Karpas-422 (cell line): Measurements from ENCODE around the gene ZNF516. TPM values are rescaled to one million over a fixed set of nuclear protein-coding genes. Genes with fewer than 3 reads are reported as not detected.

Source experiments
- DNase-seq: peaks from one replicate; pipeline ENCODE4 v3.0.0-alpha.2; 2015
- H2AFZ ChIP-seq: fragments of 200-600 bp; sonication (generic); 2 replicates; pipeline ENCODE4 v1.6.1; 2014; ENCODE audit warnings: antibody characterized with exemption, low read length, mixed read lengths
- H3K27ac ChIP-seq: fragments of 200-600 bp; sonication (generic); 2 replicates; pipeline ENCODE4 v1.5.1; 2014; ENCODE audit warnings: mild to moderate bottlenecking, low read length, moderate library complexity
- H3K27me3 ChIP-seq: fragments of 200-600 bp; sonication (generic); 2 replicates; pipeline ENCODE4 v1.6.1; 2014; ENCODE audit warnings: low read length, mixed read lengths
- H3K36me3 ChIP-seq: fragments of 200-600 bp; sonication (generic); 2 replicates; pipeline ENCODE4 v1.6.1; 2014; ENCODE audit warnings: low read length, mixed read lengths; ENCODE audit not compliant: insufficient read depth
- H3K4me1 ChIP-seq: fragments of 200-600 bp; sonication (generic); 2 replicates; pipeline ENCODE4 v1.6.1; 2014; ENCODE audit warnings: mild to moderate bottlenecking, low read length, mixed read lengths
- H3K4me2 ChIP-seq: fragments of 200-600 bp; sonication (generic); 2 replicates; pipeline ENCODE4 v1.6.1; 2014; ENCODE audit warnings: low read length, low read depth, mild to moderate bottlenecking; ENCODE audit not compliant: poor library complexity, severe bottlenecking
- H3K4me3 ChIP-seq: fragments of 200-600 bp; sonication (generic); 2 replicates; pipeline ENCODE4 v1.5.1; 2014; ENCODE audit warnings: mild to moderate bottlenecking, antibody characterized with exemption, low read length, mixed read lengths
- H3K79me2 ChIP-seq: fragments of 200-600 bp; sonication (generic); 2 replicates; pipeline ENCODE4 v1.6.1; 2014; ENCODE audit warnings: mild to moderate bottlenecking, low read length, mixed read lengths
- H3K9ac ChIP-seq: fragments of 200-600 bp; sonication (generic); 2 replicates; pipeline ENCODE4 v1.6.0; 2014; ENCODE audit warnings: low read length
- H3K9me2 ChIP-seq: fragments of 200-600 bp; sonication (generic), shearing (Covaris generic); replicated peaks from 2 replicates; pipeline ENCODE4 v1.6.0; 2014; ENCODE audit warnings: mild to moderate bottlenecking, low read length, moderate library complexity; ENCODE audit not compliant: insufficient read depth
- H3K9me3 ChIP-seq: fragments of 300-700, 200-600 bp; sonication (generic); 2 replicates; pipeline ENCODE4 v1.6.1; 2014; ENCODE audit warnings: low read length, mixed read lengths
- H4K20me1 ChIP-seq: fragments of 200-600 bp; sonication (generic); 2 replicates; pipeline ENCODE4 v1.6.1; 2014; ENCODE audit warnings: mild to moderate bottlenecking, antibody characterized with exemption, low read length, low read depth; ENCODE audit not compliant: insufficient read depth
- total RNA-seq: library from RNA; depleted of rRNA; stranded (reverse); fragments of >200 nt; shearing (Covaris generic); gene quantifications from 2 replicates; pipeline ENCODE4 v1.2.3, GENCODE V29; 2014; ENCODE audit warnings: low replicate concordance

Gene ZNF516
- total RNA-seq, 1 experiment from 2014 or later = 41.0 TPM

DNA sequence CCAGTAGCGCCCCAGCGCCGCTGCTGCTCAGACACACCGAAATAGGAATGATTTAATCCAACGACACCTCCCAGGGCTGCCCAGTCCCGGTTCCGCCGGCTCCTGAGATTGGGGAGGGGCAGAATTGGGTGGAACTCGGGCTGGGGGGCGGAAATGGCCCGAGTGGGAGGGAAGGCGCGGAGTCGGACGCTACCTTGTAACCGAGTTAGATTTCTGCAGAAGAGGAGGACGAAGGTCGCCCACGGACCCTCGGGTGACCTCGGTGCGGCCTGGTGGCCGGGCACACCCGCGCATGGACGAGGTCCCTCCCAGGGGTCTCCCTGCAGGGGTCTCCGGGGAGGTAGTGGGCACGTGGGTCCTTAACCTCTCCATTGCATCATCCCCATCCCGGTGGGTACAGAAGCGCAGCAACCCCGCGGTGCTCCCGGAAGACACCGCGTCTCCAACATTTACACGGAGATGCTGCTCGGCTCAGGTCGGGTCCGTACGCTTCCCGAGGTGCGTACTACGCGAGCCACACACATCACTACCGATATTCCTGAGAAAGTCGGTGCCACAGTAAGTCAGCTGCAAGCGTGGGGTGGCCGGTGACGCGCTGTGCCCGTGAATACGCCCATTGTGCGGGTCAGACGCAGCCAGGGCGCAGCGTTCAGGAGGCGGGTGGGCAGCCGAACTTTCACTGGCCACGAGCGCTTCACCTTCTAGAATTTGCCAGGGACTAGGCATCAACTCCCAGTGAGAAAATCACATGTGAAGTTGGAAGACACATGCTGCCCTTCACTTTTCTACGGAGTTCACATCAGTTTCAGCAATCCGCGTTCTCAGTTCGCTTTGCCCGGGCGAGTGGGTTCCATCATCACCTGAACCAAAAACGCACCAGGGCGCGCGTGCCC is 3.0 kb downstream of the ZNF516 start:
- H3K4me1 ChIP-seq = peaks cover 60% of the 10 kb centered on the region
- H3K79me2 ChIP-seq = peaks cover 56% of the 10 kb centered on the region
- H3K4me2 ChIP-seq = peak overlapping the region; percentile 82
- H3K36me3 ChIP-seq = no peaks in the 10 kb centered on the region
- H2AFZ ChIP-seq = no peak overlapping the region
- H3K27ac ChIP-seq = peak overlapping the region; percentile 95
- DNase-seq = peak; percentile 81
- no peaks in the 10 kb centered on the region for H3K9me3 ChIP-seq
- peaks cover 32% of the 10 kb centered on the region; the same call in 1 of the 2 replicates for H4K20me1 ChIP-seq
- peak overlapping the region; percentile 86 for H3K9ac ChIP-seq
- H3K27me3 ChIP-seq = no peaks in the 10 kb centered on the region
- H3K4me3 ChIP-seq = peak overlapping the region; percentile 78
- no peaks in the 10 kb centered on the region for H3K9me2 ChIP-seq

DNA sequence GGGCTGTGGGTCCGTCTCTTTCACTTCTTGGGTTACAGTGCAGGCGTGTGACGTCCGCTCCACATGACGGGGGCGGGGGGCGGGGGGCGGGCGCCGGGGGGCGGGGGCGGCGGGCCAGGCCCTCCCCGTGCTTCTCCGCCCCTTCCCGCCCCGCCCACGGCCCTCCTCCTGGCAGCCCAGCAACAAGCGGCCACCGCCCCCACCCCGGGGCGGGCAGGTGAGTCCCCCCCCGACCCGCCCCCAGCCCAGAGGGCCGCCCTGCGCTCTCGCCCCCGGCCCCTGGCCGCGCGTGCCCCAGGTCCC is 3.6 kb downstream of the ZNF516 start:
- H3K9me3 ChIP-seq = no peaks in the 10 kb centered on the region
- DNase-seq = peak; percentile 96
- peak overlapping the region; percentile 86 for H3K9ac ChIP-seq
- H2AFZ ChIP-seq = no peak overlapping the region
- H3K79me2 ChIP-seq = peaks cover 62% of the 10 kb centered on the region
- peaks cover 37% of the 10 kb centered on the region; the same call in 1 of the 2 replicates for H4K20me1 ChIP-seq
- H3K4me2 ChIP-seq = peak overlapping the region; percentile 82
- H3K27me3 ChIP-seq = no peaks in the 10 kb centered on the region
- H3K4me1 ChIP-seq = peaks cover 60% of the 10 kb centered on the region
- peak overlapping the region; percentile 95 for H3K27ac ChIP-seq
- H3K9me2 ChIP-seq = no peaks in the 10 kb centered on the region
- peak overlapping the region; percentile 78 for H3K4me3 ChIP-seq
- no peaks in the 10 kb centered on the region for H3K36me3 ChIP-seq

DNA sequence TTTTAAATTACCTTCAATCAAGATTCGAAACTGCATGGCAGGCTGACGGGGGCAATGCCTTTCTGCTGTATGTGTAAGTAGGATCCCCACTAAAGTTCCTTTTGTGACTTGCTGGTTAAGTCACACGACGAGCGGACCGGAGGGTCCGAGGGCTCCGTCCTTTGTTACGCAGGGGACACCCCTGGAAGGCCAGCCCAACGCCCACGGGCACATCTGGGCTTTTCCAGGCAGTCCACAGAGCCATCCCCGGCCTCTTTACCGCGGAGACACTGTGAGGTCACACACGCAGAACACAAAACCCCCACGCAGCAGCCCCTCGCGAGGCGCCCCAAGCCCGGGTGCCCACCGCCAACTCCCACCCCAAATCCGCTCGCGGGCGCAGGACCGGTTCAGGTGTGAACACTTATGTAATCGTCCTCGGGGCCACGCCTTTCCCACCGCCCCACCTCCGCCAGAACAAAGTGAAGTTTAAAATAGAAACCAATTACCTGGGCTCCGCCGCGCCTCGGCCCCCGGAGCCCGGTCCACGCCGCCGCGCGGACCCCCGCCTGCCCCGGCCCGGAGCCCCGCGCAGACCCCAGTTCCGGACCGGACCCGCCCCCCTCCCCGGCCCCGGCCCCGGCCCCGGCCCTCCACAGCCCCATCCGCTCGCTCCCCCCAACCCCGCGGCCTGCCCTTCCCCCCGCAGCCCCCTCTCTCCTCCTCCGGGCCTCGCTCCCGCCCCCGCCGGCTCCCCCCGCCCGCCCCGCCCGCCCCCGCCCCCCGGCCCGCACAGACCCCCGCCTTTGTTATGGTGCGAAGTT is 4.2 kb downstream of the ZNF516 start:
- no peaks in the 10 kb centered on the region for H3K9me3 ChIP-seq
- H3K27ac ChIP-seq = peak overlapping the region; percentile 59
- DNase-seq = peak; percentile 84
- no peak overlapping the region for H2AFZ ChIP-seq
- peaks cover 61% of the 10 kb centered on the region for H3K4me1 ChIP-seq
- peak overlapping the region; percentile 88 for H3K4me3 ChIP-seq
- no peaks in the 10 kb centered on the region; the same call in 1 of the 2 replicates for H3K36me3 ChIP-seq
- peaks cover 41% of the 10 kb centered on the region; the same call in 1 of the 2 replicates for H4K20me1 ChIP-seq
- H3K9ac ChIP-seq = peak overlapping the region; percentile 78
- H3K9me2 ChIP-seq = no peaks in the 10 kb centered on the region
- peaks cover 68% of the 10 kb centered on the region for H3K79me2 ChIP-seq
- H3K4me2 ChIP-seq = peak overlapping the region; percentile 93
- H3K27me3 ChIP-seq = no peaks in the 10 kb centered on the region

DNA sequence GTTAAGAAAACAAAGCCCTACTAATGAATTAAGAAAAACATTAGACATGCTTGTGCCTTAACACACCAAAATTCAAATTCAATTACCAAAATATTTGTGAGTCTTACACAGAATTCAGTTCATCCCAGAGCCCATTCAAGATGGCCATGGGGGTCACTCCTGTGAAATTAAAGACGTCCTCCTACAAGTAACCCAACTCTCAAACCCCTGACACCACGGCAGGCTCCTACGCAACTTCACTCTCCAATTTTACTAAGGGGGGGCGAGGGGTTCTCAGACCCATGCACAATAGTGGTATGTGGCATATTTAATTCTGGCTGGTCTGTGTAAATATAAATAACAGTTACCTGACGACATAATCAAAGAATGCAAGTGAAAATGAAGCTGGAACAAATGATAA is 5.0 kb downstream of the ZNF516 start:
- peak overlapping the region; percentile 59 for H3K27ac ChIP-seq
- no peaks in the 10 kb centered on the region for H3K9me2 ChIP-seq
- H3K9me3 ChIP-seq = no peaks in the 10 kb centered on the region
- H3K79me2 ChIP-seq = peaks cover 71% of the 10 kb centered on the region
- H2AFZ ChIP-seq = no peak overlapping the region
- peaks cover 66% of the 10 kb centered on the region for H3K4me1 ChIP-seq
- no peaks in the 10 kb centered on the region for H3K27me3 ChIP-seq
- H3K4me3 ChIP-seq = peak overlapping the region; percentile 88
- H4K20me1 ChIP-seq = peaks cover 46% of the 10 kb centered on the region; the same call in 1 of the 2 replicates
- DNase-seq = no peak
- peak overlapping the region; percentile 78 for H3K9ac ChIP-seq
- H3K4me2 ChIP-seq = peak overlapping the region; percentile 93
- H3K36me3 ChIP-seq = no peaks in the 10 kb centered on the region; the same call in 1 of the 2 replicates

DNA sequence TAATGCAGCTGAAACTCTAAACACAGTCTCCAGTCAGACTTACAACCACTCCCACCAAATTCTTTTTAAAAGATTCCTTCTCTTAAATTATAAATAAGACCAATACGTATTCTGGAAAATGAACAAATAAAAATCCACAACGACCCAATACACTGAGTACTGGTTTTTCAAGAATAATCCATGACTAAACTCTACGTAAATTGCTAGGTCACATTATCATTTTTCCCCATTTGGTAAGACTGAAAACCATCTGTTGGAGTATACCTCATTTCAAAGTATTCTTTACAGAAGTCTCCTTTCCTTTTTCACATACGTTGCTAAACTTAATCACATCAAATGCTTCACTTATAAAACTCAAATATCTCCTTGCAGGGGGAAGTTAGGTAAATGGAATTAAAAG is 6.0 kb downstream of the ZNF516 start:
- H3K9me2 ChIP-seq = no peaks in the 10 kb centered on the region
- peak overlapping the region; percentile 78 for H3K9ac ChIP-seq
- peaks cover 4% of the 10 kb centered on the region; the same call in 1 of the 2 replicates for H3K36me3 ChIP-seq
- no peaks in the 10 kb centered on the region for H3K27me3 ChIP-seq
- peaks cover 74% of the 10 kb centered on the region for H3K4me1 ChIP-seq
- H3K4me2 ChIP-seq = peak overlapping the region; percentile 93
- no peaks in the 10 kb centered on the region for H3K9me3 ChIP-seq
- H3K79me2 ChIP-seq = peaks cover 81% of the 10 kb centered on the region
- no peak overlapping the region for H2AFZ ChIP-seq
- peaks cover 52% of the 10 kb centered on the region; the same call in 1 of the 2 replicates for H4K20me1 ChIP-seq
- H3K4me3 ChIP-seq = peak overlapping the region; percentile 88; the same call in 1 of the 2 replicates
- DNase-seq = no peak
- peak overlapping the region; percentile 59 for H3K27ac ChIP-seq

DNA sequence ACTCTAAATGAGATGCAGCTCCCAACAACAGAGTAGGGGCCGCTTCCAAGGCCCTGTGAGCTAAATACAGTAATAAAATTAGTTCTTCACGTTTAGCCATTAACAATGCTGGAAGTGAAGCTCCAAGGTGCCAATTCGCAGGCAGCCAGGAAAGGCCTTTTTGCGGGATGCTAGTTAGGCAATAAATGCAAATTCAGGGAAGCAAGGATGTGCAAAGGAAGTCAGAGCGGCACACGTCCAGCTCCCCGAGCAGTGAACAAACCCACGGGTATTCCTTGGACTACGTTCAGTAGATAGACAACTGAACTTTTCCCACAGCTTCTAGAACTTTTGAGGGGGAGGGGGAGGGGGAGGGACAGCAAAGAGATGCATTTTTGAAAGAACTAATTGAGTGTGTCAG is 6.9 kb downstream of the ZNF516 start:
- H3K4me1 ChIP-seq = peaks cover 66% of the 10 kb centered on the region
- peaks cover 90% of the 10 kb centered on the region for H3K79me2 ChIP-seq
- peak overlapping the region; percentile 39 for H3K9ac ChIP-seq
- H3K4me2 ChIP-seq = peak overlapping the region; percentile 93
- H4K20me1 ChIP-seq = peaks cover 61% of the 10 kb centered on the region
- no peak for DNase-seq
- H3K4me3 ChIP-seq = peak overlapping the region; percentile 88; the same call in 1 of the 2 replicates
- H3K27ac ChIP-seq = peak overlapping the region; percentile 35; the same call in 1 of the 2 replicates
- no peak overlapping the region for H2AFZ ChIP-seq
- H3K9me2 ChIP-seq = no peaks in the 10 kb centered on the region
- peaks cover 4% of the 10 kb centered on the region; the same call in 1 of the 2 replicates for H3K36me3 ChIP-seq
- no peaks in the 10 kb centered on the region for H3K9me3 ChIP-seq
- no peaks in the 10 kb centered on the region for H3K27me3 ChIP-seq

DNA sequence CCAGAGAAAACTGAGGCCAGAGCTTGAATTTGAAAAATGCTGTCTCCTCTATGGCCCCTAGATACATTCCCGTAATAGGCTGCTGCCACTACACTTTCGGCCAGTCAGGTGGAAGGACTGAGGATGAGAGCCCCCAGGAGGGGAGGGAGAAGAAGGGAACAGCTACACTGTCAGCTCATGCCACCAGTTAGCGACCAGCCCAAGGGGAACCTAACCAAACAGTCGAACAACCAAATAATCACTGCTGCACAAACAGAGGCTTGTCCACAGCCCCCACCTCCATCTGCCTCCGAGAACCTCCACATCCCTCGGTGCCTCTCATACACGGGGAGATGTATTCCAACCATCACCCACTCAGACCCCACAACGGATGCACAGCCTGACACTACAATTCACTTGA is 7.3 kb downstream of the ZNF516 start:
- DNase-seq = no peak
- Histone ChIP-seq H3K4me3 (peak overlapping the region; percentile 88; the same call in 1 of the 2 replicates), H3K27me3 (no peaks in the 10 kb centered on the region), H3K4me2 (peak overlapping the region; percentile 93), H3K9me2 (no peaks in the 10 kb centered on the region), H3K4me1 (peaks cover 66% of the 10 kb centered on the region), H3K9ac (peak overlapping the region; percentile 39), H3K9me3 (no peaks in the 10 kb centered on the region), H3K36me3 (peaks cover 6% of the 10 kb centered on the region; the same call in 1 of the 2 replicates), H2AFZ (no peak overlapping the region), H3K27ac (peak overlapping the region; percentile 35), H3K79me2 (peaks cover 94% of the 10 kb centered on the region), H4K20me1 (peaks cover 65% of the 10 kb centered on the region)
